GM21381 (cell line): ENCODE measurements around the gene PHYKPL.

ENCODE experiments used
- ATAC-seq: cut with Tn5 transposase; IDR thresholded peaks from one replicate; pipeline ENCODE4 v1.9.1; 2021; ENCODE audit warnings: mild to moderate bottlenecking, moderate library complexity; ENCODE audit not compliant: unreplicated experiment

The PHYKPL gene

DNA sequence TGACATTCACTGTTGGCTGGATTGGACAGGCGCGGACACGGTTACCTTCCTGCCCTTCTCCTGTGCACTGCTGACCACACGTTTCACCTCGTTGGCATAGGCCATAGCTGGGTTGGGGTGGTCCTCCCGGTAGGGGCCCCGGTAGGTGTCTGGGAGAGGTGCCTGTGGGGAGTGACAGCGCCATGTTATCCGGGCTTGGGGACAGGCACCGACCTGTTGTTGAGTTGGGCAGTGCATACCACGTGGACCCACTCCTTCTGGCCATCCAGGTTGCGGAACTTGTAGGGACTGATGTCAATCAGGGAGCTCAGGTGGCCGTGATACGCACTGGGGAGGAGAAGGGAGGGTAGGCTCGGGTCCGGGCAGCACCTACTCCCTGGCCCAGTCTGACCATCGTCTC, 8.2 kb downstream of the PHYKPL start:
- ATAC-seq, result no peak

DNA sequence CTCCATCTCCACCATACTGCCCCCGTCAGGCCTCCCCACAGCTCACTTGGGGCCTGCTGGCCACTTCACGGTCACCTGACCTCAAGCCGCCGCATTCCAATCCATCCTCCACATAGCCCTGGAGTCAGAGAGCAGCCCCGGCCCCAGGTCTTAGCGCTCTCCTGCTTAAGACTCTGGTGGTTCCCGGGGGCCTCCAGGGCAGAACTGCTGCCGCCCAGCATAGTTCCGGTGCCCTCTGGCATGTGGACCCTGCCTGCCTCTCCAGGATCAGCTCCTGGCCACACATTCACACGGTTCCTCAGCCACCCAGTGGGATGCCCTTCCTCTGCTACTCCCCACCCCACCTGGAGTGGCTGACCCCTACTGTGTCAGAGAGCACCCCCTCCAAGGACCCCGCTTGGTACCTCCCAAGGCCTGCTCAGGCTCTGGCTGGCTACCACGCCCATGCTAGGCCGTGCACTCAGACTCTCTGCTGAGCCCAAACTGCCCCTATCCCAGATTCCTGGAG, 8.7 kb downstream of the PHYKPL start:
- no peak for ATAC-seq

DNA sequence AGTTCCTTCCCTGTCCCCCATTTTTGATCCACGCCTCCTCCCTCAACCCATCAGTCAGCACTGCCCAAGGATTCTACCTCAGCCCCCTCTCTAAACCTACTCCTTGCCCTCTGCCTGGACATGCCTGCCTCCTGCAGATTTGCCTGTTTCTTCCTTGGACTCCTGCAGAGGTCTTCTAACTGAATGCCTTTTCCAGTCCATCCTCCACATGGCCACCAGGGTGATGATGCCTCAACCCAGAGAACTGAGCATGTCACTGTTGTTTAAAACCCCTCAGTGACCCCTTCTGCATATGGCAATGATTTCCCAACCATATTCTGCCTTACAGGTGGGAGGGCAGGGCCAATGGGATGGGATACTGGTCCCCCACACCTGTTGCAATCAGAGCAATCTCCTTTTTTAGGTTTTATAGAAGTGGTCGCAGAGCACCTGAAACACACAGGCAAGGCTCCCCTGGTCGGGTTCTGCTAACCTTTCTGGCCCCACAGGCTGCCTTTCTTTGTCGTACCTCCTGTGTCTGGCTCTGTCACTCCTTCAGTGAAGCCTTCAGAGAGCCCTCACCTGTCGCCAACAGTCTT, 9.3 kb downstream of the PHYKPL start:
- ATAC-seq, result no peak

DNA sequence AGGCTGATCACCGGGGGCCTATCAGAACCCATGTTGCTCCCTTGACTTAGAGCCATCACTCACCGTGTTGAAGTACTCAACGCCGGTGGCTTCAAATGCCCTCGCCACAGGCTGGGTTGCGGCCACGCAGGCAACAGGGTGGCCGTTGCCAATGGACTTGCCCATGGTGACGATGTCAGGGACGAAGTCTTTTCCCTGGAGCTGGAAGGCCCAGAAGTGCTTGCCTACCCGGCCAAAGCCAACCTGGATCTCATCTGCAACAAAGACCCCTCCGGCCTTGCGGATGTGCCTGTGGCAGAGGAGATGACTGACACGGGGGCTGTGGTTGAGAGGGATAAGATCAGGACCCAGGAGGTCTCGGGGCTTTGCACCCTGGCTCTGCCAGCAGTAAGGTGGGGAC, 10.3 kb downstream of the PHYKPL start:
- ATAC-seq, result no peak

DNA sequence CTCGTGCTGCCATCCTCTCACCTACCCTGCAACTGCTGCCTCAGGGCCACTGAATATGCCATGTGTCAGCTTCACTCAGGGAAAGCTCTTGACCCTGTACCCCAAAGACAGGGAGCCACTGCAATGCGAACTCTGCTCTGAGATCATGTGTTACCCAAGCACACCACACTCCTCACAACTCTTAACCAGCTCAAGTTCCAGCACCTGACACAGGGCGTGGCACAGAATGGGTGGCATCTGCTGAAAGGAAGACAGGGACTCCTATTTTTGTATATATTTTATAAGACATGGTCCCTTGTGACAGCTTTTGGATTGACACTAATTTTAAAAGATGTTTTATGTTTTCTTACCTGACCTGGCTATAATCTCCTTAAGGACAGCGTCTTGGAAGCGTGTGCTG, 10.7 kb downstream of the PHYKPL start:
- ATAC-seq, result no peak

DNA sequence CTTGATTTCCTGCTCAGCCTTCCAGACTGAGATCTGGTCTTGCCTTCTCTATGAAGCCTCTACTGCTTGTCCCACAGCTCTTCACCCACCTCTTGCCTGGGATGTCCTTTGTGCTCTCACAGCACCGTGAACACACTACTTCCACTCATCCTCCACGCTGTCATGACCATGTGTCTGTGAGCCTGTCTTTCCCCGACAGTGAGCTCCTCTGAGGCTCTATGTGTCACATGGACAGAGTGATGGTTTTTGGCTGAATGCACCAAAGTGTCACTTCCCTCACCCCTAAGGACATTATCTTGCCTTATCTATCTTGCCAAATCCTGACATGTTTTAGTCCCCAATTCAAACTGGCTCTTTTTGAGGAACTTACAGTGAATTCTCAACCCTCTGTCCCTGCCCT, 11.3 kb downstream of the PHYKPL start:
- no peak for ATAC-seq

DNA sequence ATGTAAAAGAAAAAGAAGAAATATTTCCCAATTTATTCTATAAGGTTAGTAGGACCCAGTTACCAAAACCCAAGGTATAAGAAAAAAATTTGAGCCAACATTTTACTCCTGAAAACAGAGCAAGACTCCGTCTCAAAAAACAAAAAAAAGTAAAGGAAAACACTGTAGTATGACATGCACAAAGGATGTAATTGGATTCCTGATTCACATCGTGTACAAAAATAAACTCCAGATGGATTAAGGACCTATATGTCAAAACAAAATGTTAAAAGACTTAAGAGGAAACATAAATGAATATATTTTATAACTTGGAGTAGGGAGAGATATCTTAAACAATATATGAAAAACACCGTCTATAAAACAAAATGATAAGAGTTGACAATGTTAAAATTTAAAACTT, 13.8 kb downstream of the PHYKPL start:
- no peak for ATAC-seq

DNA sequence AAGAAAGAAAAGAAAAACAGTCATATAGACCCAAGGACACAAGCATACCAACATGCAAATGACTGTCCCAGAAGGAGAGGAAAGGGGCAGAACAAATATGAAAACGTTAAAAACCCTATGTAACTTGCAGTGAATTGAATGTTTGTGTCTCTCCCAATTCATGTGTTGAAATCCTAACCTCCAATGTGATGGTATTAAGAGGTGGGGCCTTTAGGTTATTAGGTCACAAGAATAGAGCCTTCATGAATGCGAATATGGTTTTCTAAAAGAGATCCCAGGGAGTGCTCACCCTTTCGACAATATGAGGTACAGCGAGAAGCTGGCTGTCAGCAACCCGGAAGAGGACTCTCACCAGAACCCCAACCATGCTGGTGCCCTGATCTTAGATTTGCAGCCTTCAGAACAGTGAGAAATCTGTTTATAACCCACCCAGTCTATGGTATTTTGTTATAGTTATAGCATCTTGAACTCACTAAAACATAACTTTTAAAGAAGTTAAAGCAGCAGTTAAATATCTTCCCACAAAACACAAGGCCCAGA, 14.3 kb downstream of the PHYKPL start:
- ATAC-seq, result no peak

DNA sequence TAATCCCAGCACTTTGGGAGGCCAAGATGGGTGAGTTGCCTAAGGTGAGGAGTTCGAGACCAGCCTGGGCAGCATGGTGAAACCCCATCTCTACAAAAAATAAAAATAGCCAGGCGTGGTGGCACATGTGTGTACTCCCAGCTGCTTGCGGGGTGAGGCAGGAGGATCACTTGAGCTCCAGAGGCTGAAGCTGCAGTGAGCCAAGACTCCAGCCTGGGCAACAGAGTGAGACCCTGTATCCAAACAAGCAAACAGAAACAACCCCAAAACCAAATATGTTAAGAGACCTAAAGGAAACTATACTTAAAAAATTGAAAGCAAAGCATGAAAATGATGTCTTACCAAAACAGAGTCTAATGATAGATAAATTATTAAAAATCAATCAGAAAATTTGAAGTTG, 15.8 kb downstream of the PHYKPL start:
- ATAC-seq, result no peak

DNA sequence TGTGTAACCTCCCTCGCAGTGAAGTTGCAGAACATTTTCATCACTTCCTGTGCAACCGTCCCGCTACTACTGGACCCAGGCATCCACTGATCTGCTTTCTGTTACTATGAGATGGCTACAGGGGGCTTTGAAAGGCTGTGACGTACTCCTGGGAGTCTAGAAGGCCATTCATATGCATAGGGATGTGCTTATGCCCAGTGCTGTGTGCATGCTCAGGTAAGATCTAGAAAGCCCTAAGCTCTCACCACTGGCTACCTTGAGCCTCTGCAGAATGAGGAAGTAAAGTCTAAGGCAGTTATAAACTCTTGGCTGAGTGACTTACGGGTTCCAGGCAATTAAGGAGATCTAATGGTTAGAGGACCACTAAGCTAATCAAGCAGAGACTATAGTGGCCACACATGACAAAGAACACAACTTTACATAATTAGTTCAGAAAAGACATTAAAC, 16.5 kb downstream of the PHYKPL start:
- ATAC-seq, result no peak

DNA sequence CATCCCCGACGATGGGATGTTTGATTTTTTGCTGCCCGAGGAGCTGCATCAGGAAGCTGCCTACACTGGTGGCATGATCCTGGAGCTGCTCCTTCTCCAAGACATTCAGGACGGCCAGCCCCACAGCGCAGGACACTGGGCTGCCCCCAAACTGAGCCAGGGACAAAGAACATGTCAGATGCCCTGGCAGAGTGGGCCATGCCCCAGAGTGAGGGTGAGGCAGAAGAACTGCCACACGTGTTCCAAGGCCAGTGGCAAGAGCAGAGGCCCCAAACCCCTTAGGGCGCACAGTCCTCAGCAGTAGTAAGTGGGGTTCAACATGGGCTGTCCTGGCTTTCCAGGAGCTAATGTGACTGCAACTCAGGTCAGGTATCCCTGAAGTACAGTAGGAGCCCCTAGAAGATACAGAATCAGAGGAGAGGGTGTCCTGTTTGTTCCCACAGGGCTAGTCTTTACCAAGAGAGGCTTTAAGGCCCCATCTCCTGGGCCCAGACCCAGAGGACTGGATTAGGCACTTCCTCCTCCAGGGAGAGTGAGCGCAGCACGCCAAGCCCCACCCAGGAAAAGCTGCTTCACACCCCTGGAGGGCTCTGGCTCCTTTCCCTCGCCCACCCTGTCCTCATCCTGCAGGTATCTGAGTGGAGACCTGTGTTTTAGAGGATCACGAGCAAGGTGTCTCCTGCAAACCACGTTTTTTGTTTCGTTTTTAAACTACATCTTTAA, 17.2 kb downstream of the PHYKPL start:
- ATAC-seq, result no peak

DNA sequence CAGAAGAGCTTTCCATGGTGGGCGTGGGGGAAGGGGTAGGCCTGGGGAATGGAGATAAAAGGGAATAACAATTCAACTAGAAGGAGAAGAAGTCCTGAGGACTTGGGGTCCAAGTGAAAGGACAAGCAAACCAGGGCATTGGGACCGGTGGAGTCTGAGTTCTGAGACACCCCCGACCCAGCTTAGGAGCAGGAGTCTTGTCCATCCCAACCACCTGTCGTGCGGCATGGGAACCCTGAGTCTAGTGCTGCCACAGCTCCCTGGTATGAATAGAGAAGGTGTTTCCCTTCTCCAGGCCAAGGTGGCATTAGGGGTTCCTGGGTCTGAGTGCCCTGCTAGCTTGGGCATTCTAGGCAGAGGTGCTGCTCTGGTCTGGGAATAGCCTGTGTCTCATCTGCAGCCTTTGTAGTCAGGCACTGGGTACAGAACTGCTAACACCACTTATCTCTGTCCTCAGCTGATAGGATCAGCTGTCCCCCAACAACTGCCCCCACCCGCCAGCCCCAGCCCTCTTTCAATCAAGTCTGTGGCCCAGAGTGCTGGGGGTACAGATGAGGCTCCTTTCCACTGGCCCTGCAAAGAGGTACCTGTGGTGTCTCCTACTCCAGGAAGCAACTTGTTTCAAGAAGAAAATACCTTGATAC, 18.3 kb downstream of the PHYKPL start:
- ATAC-seq, result no peak

DNA sequence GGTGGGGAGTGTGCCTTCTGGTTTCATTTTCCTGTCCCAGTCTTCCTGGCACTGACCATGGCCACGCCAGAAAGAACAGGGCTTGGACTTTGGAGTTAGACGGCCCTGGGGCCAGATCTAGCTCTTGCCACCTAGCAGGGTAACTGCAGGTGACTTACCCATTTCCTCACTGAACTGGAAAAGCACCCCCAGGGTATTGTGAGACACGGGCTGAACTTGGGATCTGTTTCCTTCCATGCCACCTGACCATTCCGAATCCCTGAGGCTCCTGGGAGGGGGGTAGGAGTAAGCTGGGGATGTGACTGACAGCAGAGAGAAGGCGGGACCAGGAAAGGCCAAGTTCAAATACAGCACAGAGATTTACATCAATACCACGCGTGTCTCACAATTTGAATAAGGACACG, 18.9 kb downstream of the PHYKPL start:
- ATAC-seq, result no peak

DNA sequence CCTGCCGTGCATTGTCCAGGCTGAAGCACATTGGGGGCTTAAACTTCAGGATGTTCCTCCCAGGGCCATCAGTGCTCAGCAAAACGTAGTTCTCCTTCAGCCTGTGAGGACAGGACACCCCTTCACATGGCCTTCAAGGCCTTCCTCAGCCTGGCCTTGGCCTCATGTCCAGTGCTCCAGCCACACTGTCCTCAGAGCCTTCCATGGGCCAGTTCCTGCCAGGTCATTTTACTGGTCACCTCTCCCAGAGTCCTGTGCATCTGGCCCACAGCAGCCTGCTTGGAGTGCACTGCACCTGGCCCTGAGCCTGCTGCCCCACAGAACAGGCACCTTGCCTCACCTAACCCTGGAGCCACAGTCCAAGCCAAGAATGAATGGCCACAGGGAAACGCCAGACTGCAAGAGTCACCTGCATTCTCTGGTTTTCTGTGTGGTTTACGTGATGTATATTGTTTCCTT, 19.6 kb downstream of the PHYKPL start:
- ATAC-seq, result no peak

DNA sequence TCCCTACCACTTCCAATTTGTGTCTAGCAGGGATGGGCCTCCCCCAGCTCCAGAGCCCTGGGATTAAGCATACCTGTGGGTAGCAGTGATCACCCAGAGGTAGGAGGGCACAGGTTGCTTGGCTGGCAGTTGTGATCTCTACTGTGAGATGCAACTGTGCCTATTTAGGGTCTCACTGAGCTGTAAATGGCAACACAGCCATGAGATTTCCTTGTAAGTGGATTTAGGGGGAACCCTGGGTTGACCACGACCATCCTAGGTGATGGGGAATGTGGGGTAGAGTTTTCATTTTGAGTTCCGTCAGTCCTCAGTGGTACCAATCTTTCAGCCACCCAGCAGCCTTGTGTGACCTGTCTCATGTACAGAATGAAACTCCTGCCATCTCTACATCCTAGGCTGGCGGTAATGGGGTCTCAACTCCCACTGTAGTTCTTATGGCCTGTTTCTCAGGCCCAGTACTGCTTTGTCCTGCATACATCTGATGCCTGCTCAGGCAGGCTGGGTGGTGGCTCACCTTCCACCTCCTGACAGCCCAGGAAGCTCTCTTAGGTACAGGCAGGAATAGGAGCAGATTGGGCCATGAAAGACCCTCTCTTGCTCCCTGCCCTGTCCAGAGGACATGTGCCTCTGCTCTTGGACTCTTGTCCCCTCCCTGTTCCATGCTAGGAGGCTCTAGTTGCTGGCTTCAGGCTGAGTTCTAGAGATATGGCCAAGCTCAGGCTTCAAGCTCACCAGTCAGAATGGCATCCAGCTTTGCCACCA, 20.2 kb downstream of the PHYKPL start:
- ATAC-seq, result no peak

DNA sequence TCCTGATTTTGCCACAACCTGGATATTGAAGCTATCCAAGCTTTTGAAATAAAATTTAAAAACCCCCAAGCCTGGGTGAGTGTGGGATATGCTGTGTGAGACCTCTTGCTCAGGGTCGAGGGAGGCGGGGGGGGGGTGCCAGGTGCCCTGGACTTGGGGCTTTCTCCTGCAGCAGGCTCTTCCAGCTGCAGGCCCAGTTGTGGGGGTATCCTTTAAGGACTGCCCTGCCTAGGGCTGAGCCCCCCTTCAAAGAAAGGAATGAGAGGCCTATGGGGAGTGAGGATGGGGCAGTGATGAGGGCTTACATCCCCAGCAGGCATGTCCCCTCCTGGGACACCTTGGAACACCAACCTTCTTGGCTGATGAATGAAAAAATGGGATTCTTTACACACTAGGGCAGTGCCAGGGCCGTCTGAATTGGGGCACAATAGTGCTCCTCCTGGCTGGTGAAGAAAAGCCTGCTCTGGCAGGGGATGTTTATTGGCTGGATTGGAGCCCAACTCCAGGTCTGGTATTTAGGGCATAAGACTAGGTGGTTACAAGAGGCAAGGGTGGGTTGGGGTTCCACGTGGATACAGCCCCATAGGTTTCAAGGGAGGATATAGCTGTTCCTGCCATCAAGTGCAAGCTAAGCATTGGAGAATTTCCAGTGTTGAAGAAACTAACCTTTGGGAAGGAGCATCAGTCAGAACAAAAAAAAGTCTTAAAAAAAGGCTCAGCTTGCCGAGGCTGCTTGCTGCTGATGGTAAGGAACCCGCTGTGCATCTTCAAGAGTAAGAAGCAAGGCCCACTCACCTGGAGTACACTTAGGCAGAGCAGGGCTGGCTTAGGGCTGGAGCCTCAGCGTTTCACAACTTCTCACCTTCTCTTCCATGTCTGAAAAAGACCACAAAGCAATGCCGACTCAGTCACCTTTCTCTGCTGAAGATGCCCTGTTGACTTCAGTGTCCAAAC, 21.2 kb downstream of the PHYKPL start:
- ATAC-seq, result no peak

DNA sequence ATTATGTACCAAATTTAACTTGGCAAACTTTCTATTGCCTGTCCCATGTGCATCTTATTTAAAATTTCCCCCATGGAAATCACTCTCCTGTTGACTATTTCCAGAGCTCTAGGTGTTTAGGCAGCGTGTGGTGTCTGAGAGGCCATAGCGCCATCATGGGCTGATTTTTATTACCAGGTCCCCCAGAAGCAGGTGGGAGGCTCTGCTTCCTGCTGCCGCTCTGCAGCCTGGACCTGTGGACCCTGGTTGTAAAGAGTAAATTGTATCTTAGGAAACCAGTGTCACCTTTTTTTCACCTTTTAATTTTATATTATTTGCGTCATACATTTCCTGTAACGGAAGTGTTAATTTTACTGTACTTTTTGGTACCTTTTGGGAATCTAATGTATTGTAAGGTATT, 21.9 kb downstream of the PHYKPL start:
- ATAC-seq, result no peak

DNA sequence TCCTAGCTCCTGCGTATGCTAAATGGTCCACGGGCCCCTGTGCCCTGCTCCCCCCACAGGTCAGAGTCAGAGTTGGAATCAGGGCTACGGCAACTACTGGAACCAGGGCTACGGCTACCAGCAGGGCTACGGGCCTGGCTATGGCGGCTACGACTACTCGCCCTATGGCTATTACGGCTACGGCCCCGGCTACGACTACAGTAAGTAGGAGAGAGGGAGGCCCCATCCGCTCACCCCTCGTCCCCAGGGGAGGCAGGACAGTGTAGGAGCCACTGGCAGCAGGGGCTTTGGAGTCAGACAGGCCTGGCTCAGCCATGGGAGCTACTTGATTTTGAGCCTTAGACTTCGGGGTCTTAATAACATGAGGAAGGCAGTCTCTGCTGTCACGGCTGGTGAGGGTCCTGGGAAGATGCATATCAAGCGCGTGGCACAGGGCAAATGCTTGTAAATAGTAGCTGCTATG, 22.5 kb downstream of the PHYKPL start:
- ATAC-seq, result no peak

DNA sequence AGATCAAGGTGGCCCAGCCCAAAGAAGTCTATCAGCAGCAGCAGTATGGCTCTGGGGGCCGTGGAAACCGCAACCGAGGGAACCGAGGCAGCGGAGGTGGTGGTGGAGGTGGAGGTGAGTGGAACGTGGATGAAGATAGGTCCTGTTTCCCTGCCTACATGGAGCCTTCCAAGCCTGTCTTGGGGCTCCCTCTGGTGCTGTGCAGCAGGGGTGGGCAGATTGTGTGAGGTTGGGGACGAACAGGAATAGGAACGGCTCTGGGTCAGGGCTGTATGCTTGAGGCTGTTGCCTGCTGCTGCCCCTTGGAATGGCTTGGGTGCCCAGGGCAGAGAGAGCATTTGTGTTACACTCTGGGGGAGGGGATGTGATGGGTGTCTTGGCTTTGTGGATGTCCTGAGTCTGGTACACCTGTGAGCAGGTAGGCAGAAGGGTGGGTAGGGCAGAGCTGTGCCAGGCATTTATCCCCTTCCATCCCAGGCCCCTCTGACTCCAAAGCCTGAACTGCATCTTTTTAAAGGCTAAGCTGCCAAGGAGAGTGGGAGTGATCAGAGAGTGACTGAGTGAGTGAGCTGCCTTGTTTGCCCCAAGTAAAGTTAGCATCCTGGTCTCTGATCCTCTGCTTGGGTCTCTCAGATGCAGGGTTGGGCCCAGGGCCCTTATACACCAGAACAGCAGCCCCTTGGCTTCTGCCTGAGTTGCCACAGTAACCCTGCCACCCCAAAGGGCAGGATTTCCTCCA, 23.1 kb downstream of the PHYKPL start:
- no peak for ATAC-seq
